PC-9 (cell line): ENCODE data around the gene PPM1H. TPM values are rescaled to one million over a fixed set of nuclear protein-coding genes. Genes with fewer than 3 reads are reported as not detected.

Source experiments
- BruUV-seq: library from RNA; stranded (reverse); fragments of 400-500 nt; replicated peaks from 2 replicates; lab custom pipeline; 2021; lab: Mats Ljungman, UMichigan
- CTCF ChIA-PET: fragments of 300-600 bp; sonication (Branson Sonifier 250); formaldehyde crosslinking; loops from one replicate; lab custom pipeline; 2022; ENCODE audit warnings: antibody characterized with exemption; lab: Charles Lee
- POLR2A ChIA-PET: fragments of 300-600 bp; sonication (Branson Sonifier 250); formaldehyde crosslinking; loops from one replicate; lab custom pipeline; 2022; ENCODE audit warnings: antibody characterized with exemption; ENCODE audit not compliant: unreplicated experiment; lab: Charles Lee
- DNase-seq, 2 experiments: peaks; one replicate each; pipeline versions ENCODE4 v3.0.0 to v3.0.0-alpha.2; 2015 to 2022; ENCODE audit warnings: mixed read lengths in 1 of 2
- H2AFZ ChIP-seq: fragments of 200-600 bp; sonication (generic); 2 replicates; pipeline ENCODE4 v1.8.1; 2017; ENCODE audit warnings: antibody characterized with exemption
- H3F3A ChIP-seq: fragments of 200-600 bp; sonication (generic); 2 replicates; pipeline ENCODE4 v1.8.1; 2017; ENCODE audit warnings: antibody characterized with exemption, mild to moderate bottlenecking, low read depth; ENCODE audit not compliant: insufficient read depth
- H3K27ac ChIP-seq: fragments of 200-600 bp; sonication (generic); 2 replicates; pipeline ENCODE4 v1.6.1; 2016; ENCODE audit warnings: mixed run types
- H3K27me3 ChIP-seq: fragments of 200-600 bp; sonication (generic); 2 replicates; pipeline ENCODE4 v1.6.1; 2016; ENCODE audit warnings: low read depth, mixed run types; ENCODE audit not compliant: insufficient read depth
- H3K36me3 ChIP-seq: fragments of 200-600 bp; sonication (generic); 2 replicates; pipeline ENCODE4 v1.6.1; 2016; ENCODE audit warnings: low read depth, mixed run types
- H3K4me1 ChIP-seq: fragments of 200-600 bp; sonication (generic); replicated peaks from 2 replicates; pipeline ENCODE4 v1.6.1; 2016; ENCODE audit warnings: mixed run types; ENCODE audit not compliant: insufficient read depth
- H3K4me2 ChIP-seq: fragments of 200-600 bp; sonication (generic); 2 replicates; pipeline ENCODE4 v1.6.1; 2017; ENCODE audit warnings: mixed run types
- H3K4me3 ChIP-seq: fragments of 200-600 bp; sonication (generic); 2 replicates; pipeline ENCODE4 v1.6.1; 2016; ENCODE audit warnings: mixed run types
- H3K79me2 ChIP-seq: fragments of 200-600 bp; sonication (generic); 2 replicates; pipeline ENCODE4 v1.6.1; 2017; ENCODE audit warnings: low read depth, mixed run types
- H3K9me2 ChIP-seq: fragments of 200-600 bp; sonication (generic); 2 replicates; pipeline ENCODE4 v1.8.1; 2017; ENCODE audit warnings: mild to moderate bottlenecking; ENCODE audit not compliant: insufficient read depth
- H3K9me3 ChIP-seq: fragments of 200-600 bp; sonication (generic); 2 replicates; pipeline ENCODE4 v1.8.1; 2016; ENCODE audit warnings: low read depth; ENCODE audit not compliant: insufficient read depth
- H4K20me1 ChIP-seq: fragments of 200-600 bp; sonication (generic); 2 replicates; pipeline ENCODE4 v1.8.1; 2017; ENCODE audit not compliant: insufficient read depth
- CTCF ChIP-seq: fragments of 200-600 bp; sonication (generic); conservative IDR thresholded peaks from 2 replicates; pipeline ENCODE4 v1.6.1; 2017; ENCODE audit warnings: mixed run types, antibody characterized with exemption, mild to moderate bottlenecking, moderate library complexity
- EZH2 ChIP-seq: fragments of 200-600 bp; sonication (generic); IDR thresholded peaks from 2 replicates; pipeline ENCODE4 v1.8.0; 2017; ENCODE audit warnings: antibody characterized with exemption, low read depth
- intact Hi-C: fragments of 100-400 bp; cut with micrococcal nuclease; formaldehyde crosslinking; loops from one replicate; pipeline ENCODE4 v1.10.0; 2022; ENCODE audit not compliant: unreplicated experiment
- total RNA-seq: library from RNA; stranded (reverse); gene quantifications from 2 replicates; pipeline ENCODE4 v1.2.3, GENCODE V29; 2021

PPM1H gene
- total RNA-seq, 1 experiment from 2014 or later = 11.4 TPM

- Histone ChIP-seq H3K9me3 (no peaks in the 10 kb centered on the region; the same call in 1 of the 2 replicates), H4K20me1 (0 out of 2 replicates have a peak, but pooled peaks cover 4% of the 10 kb centered on the region), H2AFZ (no peak overlapping the region), H3F3A (no peaks in the 10 kb centered on the region), H3K27ac (no peak overlapping the region), H3K36me3 (no peaks in the 10 kb centered on the region), H3K4me1 (no peaks in the 10 kb centered on the region), H3K4me2 (no peak overlapping the region), H3K27me3 (no peaks in the 10 kb centered on the region), H3K79me2 (no peaks in the 10 kb centered on the region), H3K4me3 (no peak overlapping the region), H3K9me2 (no peaks in the 10 kb centered on the region; the same call in 1 of the 2 replicates)
- DNase-seq = no peak
- ChIA-PET CTCF (no interaction called here), POLR2A (no interaction called here)
- intact Hi-C loops = no loop called here
- no TSS peak for BruUV-seq
- TF ChIP-seq EZH2 (no peak), CTCF (no peak)
Measured at GRCh38 chr12:62834971-62835547, 99.9 kb downstream of the PPM1H start.

- no peak overlapping the region for H2AFZ ChIP-seq
- H3K4me3 ChIP-seq = no peak overlapping the region
- TF ChIP-seq EZH2 = no peak
- no peak for TF ChIP-seq CTCF
- no peaks in the 10 kb centered on the region for H3K27me3 ChIP-seq
- H3K79me2 ChIP-seq = no peaks in the 10 kb centered on the region
- no peaks in the 10 kb centered on the region for H3K4me1 ChIP-seq
- ChIA-PET POLR2A (no interaction called here), CTCF (no interaction called here)
- BruUV-seq = no TSS peak
- H3K36me3 ChIP-seq = no peaks in the 10 kb centered on the region
- H3K9me3 ChIP-seq = no peaks in the 10 kb centered on the region; the same call in 1 of the 2 replicates
- H4K20me1 ChIP-seq = 0 out of 2 replicates have a peak, but pooled peaks cover 4% of the 10 kb centered on the region
- H3F3A ChIP-seq = no peaks in the 10 kb centered on the region
- no peaks in the 10 kb centered on the region; the same call in 1 of the 2 replicates for H3K9me2 ChIP-seq
- no peak overlapping the region for H3K27ac ChIP-seq
- intact Hi-C loops = no loop called here
- no peak for DNase-seq
- H3K4me2 ChIP-seq = no peak overlapping the region
Measured at GRCh38 chr12:62834406-62834805, 100.5 kb downstream of the PPM1H start.

- CTCF ChIA-PET = interaction anchor here (0.6 kb wide), 1 partner anchor 234 kb away, joined by 4 read pairs; no protein-coding TSS in a partner anchor
- 0 out of 2 replicates have a peak, but pooled peaks cover under 1% of the 10 kb centered on the region for H3K36me3 ChIP-seq
Measured at GRCh38 chr12:62833634-62834033, 101.3 kb downstream of the PPM1H start.

More at GRCh38 chr12:62833634-62834033, 101.3 kb downstream of the PPM1H start:
- no peak overlapping the region for H3K27ac ChIP-seq
- DNase-seq = no peak
- intact Hi-C loops = no loop called here
- TF ChIP-seq EZH2 (no peak), CTCF (no peak)
- no peaks in the 10 kb centered on the region for H3K4me1 ChIP-seq
- H2AFZ ChIP-seq = no peak overlapping the region
- no peak overlapping the region for H3K4me2 ChIP-seq
- H4K20me1 ChIP-seq = 0 out of 2 replicates have a peak, but pooled peaks cover 4% of the 10 kb centered on the region
- no peaks in the 10 kb centered on the region; the same call in 1 of the 2 replicates for H3K9me3 ChIP-seq
- no peak overlapping the region for H3K4me3 ChIP-seq
- BruUV-seq = no TSS peak
- no peaks in the 10 kb centered on the region for H3K79me2 ChIP-seq
- no peaks in the 10 kb centered on the region; the same call in 1 of the 2 replicates for H3K9me2 ChIP-seq
- H3K27me3 ChIP-seq = no peaks in the 10 kb centered on the region
- POLR2A ChIA-PET = no interaction called here
- no peaks in the 10 kb centered on the region for H3F3A ChIP-seq
